Fibroblast of lung (primary cell): ENCODE data around the gene MACROD2.

Experiments
- EZH2 ChIP-seq: IDR thresholded peaks from 2 replicates; pipeline ENCODE4 v1.5.1; 2012; ENCODE audit warnings: low read length, control low read depth, mild to moderate bottlenecking; ENCODE audit errors: missing control alignments
- TF ChIP-seq, protein P1 (sequence below), 2 donors: IDR thresholded peaks in 1 of 2; conservative IDR thresholded peaks in 1 of 2; 1 replicate in 1 of 2; 2 replicates in 1 of 2; pipeline ENCODE4 v1.5.1; 2011 to 2012; ENCODE audit warnings: low read length in 2 of 2, control low read depth in 1 of 2, inconsistent platforms in 1 of 2, low read depth in 1 of 2, mild to moderate bottlenecking in 1 of 2

DNA sequence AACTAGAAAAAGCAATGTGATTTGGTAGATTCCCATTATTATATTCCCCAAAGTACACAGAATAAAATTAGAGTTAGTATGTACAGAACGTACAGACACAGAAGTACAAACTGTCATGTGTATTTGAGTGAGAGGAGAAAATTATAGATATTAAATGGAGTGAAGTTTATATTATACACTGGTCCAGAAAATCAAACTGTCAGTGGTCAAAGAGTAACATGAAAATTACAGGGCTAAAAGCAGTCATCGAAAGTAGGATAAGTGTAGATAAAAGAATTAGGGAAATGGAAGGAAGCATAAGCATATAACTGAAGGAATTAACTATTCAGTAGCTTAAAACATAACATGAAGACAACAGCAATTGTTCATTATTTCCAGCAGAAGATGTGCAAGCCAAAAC is 35.2 kb upstream of the MACROD2 start:
- TF ChIP-seq, protein P1, sequence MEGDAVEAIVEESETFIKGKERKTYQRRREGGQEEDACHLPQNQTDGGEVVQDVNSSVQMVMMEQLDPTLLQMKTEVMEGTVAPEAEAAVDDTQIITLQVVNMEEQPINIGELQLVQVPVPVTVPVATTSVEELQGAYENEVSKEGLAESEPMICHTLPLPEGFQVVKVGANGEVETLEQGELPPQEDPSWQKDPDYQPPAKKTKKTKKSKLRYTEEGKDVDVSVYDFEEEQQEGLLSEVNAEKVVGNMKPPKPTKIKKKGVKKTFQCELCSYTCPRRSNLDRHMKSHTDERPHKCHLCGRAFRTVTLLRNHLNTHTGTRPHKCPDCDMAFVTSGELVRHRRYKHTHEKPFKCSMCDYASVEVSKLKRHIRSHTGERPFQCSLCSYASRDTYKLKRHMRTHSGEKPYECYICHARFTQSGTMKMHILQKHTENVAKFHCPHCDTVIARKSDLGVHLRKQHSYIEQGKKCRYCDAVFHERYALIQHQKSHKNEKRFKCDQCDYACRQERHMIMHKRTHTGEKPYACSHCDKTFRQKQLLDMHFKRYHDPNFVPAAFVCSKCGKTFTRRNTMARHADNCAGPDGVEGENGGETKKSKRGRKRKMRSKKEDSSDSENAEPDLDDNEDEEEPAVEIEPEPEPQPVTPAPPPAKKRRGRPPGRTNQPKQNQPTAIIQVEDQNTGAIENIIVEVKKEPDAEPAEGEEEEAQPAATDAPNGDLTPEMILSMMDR (conservative IDR thresholded peaks at IDR 0.05 in 1 of 2, IDR thresholded peaks at IDR 0.05 in 1 of 2; ENCODE audit: low read depth in 1 of 2, low read length in 2 of 2): no peak
- no peak for TF ChIP-seq EZH2
